GM19372 (cell line): ENCODE data around the gene ZSCAN5C.
"Not testable (repeated sequence)": the region's sequence is repeated elsewhere in the genome, so short reads cannot be mapped to it uniquely, and the experiment has no call there.

Experiments
- ATAC-seq: cut with Tn5 transposase; IDR thresholded peaks from one replicate; pipeline ENCODE4 v1.9.1; 2021; ENCODE audit warnings: mild to moderate bottlenecking, low read depth, moderate library complexity; ENCODE audit not compliant: unreplicated experiment

ZSCAN5C gene

DNA sequence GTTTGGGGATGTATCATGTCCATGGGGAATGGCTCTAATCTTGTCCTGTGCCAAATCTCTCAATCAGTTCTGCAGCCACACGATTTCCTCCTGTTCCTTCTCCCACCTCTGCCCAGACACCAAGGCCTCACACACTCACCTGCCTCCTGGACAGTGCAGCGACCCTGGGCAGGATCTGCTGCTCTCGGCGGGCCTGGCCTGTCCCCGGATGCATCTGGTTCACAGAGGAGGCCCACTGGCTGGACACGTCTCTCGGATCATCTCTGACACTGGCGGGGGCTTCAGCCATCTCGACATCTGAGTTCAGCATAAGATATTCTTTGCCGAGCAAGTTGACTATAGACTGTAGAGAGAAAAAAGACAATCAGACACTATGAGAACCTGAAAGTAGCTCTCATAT is 10.4 kb upstream of the ZSCAN5C start:
- ATAC-seq: no peak

DNA sequence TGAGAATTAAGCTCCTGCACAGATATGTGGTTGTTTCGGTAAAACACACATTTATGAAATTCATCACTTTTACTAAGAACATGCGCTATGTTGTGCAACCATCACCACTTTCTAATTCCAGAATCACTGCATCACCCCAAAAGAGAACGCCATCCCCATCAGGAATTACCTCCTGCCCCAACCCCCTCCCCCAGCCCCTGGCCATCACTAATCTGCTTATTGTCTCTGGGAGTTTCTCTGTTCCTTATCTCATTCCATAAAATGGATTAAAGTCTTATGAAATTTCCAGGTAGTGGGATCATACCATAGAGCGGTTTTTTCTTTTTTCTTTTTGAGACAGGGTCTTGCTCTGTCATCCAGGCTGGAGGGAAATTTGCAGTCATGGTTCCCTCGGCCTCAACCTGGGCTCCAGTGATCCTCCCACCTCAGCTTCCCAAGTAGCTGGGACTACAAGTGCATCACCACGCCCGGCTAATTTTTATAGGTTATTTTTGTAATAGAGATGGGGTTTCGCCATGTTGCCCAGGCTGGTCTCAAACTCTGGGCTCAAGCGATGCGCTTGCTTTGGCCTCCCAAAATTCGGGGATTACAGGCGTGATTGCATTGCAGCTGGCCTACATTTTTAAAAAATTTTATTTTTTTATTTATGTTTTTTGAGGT is 8.0 kb upstream of the ZSCAN5C start:
- ATAC-seq: no peak

DNA sequence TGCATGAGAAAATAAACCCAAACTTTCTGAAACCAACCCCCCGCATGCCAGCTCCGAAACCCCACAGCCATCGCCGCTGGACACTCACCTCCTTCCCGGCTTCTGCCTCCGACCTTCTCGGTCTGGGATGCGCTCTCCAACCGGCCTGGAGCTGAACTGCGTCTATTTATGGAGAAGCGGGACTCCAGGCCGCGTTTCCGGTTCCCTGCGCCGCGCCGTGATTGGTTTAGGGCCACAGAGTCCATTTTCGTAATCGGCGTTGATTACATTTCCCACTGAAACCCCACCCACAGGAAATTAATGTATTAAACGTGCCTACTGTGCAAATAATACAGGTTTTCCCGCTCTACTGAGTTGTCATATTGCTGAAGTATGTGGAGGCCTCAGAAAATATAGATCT is 4.4 kb upstream of the ZSCAN5C start, which contains the start of gene ZSCAN5B:
Gene ZSCAN5B (minus strand): TSS at position 138 of the 400 bp plus-strand sequence. CDS start 4,731 bp downstream, outside the sequence.
- ATAC-seq: not testable (repeated sequence)

DNA sequence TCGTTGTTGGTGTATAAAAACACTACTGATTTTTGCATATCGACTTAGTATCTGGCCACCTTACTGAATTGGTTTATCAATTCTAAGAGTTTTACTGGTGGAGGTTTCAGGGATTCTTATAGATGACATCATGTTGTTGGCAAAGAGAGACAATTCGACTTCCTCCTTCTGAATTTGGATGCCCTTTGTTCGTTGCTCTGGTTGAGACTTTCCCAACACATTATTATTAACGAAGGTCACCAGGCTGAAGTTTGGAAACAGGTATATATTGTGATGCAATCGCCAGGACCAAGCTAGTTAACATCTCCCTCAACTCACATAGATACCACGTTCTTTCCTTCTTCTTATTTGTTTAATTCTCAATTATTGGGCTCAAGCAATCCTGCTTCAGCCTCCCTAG is 2.4 kb upstream of the ZSCAN5C start:
- no peak for ATAC-seq

DNA sequence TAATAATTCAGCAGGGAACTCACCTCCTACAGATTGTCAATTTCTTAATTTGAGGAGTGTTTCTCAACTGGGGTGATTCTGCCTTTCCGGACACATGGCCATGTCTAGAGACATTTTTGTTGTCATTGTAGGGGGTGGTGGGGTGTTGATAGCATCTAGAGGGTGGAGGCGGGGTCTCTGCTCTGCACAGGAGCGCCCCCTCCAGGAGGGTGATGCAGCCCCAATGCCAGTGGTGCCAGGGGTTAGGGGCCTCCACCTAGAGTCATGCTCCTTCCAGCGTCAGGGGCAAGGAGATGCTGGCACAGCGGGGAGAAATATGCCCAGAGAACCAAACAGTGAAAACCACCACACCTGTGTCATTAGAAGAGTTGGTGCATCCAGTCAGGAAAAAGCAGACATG is 5.5 kb downstream of the ZSCAN5C start:
- not testable (repeated sequence) for ATAC-seq

DNA sequence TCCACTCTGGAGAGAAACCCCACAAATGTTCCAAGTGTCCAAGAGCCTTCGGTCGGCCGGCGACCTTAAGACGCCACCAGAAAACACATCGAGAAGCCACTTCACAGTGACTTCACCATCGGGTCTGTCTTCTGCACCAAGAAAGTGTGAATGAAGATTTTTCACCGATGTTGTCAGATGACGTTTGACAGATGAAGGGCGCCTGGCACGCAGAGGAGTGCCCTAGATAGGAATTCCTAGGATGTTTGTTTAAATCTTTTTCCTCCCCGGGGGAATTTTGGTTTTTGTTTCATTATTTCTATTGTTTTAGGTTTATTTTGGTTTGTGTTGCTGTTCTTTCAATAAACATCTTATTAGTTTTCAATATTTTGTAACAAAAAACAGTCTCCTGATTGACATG is 7.0 kb downstream of the ZSCAN5C start:
- no peak for ATAC-seq

DNA sequence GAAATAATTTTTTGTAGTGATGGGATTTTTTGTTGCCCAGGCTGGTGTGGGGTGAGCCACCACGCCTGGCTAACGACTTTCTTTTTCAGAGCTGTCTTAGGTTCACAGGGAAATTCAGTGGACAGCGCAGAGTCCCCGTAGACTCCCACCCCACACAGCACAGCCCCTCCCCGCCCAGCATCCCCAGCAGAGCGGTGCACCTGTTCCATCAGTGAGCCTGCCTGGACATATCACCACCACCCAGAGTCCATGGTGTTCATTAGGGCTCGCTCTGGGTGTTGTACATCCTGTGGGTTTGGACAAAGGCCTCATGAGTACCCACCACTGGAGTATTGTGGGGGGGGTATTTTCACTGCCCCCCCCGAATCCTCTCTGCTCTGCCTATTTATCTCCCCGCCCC is 8.0 kb downstream of the ZSCAN5C start:
- ATAC-seq: not testable (repeated sequence)

DNA sequence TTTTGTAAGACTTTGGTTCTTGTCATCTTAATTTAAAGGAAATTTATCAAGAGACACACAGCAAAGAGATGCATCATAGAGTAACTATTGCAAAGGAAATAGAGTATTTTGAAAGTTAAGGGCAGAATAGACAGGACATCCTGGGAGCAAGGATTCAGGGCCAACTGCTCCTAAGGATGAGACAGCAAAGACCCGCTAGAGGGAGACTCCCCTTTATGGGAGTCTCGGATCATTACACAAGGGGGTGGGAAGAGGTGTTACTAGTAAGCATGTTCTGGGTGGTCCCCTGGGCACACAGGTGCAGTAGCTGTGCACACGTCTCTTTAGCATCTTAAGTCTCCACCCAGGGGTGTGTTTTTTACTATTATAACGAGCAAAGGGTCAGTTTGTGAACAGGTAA is 9.6 kb downstream of the ZSCAN5C start:
- ATAC-seq: no peak

DNA sequence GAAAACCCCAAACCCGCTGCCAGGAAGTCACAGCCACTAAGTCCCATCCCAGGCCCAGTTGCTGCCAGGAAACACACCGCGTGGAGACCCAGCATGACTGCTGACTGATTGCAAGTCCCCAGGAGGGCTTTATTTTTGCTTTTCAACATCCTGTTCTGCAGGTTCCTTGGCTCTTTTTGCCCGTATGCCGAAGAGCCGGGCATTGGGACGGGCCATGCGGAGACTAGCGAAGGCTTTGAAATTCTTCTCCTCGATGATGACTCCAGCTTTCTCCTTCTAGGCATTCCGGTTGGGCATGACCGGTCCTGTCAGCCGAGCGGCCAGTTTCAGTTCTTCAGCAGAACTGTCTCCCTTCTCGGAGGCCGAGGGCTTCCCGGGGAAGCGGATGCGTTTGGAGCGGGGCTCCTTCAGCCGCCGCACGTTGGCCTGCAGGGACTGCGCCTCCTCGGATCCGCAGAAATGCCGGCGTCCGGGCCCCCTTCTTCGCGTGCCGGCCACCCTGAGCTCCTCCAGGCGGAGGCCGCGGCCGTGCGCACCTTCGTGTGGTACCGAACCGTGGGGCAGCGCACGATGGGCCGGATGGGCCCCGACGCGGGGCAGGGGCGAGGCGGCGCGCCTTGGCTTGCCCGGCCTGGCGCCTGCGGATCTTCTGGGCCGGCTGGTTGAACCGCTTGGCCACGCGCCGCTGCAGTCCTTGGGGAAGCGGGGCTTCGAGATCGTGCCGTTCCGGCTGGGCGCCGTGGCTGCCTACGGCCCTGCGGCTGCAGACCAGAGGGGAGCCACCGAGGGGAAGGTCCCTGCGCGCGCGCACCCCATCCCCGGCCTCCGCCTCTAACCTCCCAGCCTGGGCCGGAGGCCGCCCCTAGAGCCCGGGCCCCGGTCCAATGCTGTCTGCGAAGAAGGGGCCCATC is 15.2 kb downstream of the ZSCAN5C start:
- no peak for ATAC-seq

DNA sequence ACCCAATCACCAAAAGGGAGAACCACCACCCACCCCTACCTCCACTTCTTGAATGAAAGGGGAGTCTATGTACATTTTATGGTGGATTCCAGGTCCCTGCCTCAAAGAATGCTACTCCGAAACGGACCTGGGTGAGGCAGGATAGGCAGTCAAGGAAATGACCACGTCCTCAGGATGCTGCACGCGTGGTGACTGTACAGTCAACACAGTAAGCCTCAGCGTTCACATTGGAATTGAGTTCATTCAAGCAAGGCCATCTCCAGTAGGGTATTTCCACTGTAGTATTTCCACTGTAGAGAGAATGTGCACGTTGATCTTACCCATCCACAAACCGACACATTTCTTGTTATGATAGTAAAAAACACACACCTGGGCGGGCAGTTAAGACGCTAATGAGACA is 16.9 kb downstream of the ZSCAN5C start:
- ATAC-seq: no peak

DNA sequence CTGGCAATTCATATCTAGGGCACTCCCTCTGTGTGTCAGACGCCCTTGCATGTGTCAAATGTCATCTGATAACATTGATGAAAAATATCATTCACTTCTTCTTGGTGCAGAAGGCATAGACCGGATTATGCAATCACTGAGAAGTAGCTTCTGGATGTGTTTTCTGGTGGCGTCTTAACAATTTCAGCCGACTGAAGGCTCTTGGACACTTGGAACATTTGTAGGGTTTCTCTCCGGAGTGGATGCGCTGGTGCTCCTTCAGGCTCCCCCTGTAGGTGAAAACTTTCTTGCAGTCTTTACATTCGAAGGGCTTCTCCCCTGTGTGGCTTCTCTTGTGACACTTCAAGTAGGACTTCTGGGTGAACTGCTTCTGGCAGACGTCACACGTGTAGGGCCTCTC is 19.4 kb downstream of the ZSCAN5C start:
- ATAC-seq: not testable (repeated sequence)

DNA sequence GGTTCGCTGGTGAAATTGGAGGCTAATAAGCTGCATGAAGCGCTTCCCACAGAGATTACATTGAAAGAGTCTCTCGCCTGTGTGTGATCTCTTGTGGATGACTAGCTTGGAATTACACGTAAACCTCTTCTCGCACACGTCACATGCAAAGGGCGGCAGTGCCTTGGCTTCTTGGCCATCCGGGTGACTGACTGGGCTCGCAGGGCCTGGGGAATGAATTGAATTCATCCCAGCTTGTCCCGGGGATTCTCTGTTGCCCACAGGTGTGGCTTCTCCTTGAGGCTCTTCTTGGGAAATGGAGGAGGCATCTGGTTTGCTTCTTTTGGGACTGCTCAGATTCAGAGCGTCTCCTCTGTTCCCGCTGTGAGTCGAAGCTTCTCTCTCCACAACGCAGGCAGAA is 19.8 kb downstream of the ZSCAN5C start:
- ATAC-seq: no peak

DNA sequence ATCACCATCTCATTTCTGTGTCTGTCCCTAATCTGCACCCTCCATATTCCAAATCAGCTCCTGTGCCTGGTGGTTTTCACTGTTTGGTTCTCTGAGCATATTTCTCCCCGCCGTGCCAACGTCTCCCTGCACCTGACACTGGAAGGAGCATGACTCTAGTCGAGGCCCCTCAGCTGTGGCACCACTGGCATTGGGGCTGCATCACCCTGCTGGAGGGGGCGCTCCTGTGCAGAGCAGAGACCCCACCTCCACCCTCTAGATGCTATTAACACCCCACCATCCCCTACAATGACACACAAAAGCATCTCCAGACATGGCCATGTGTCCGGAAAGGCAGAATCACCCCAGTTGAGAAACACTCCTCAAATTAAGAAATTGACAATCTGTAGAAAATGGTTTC is 20.8 kb downstream of the ZSCAN5C start:
- no peak for ATAC-seq

DNA sequence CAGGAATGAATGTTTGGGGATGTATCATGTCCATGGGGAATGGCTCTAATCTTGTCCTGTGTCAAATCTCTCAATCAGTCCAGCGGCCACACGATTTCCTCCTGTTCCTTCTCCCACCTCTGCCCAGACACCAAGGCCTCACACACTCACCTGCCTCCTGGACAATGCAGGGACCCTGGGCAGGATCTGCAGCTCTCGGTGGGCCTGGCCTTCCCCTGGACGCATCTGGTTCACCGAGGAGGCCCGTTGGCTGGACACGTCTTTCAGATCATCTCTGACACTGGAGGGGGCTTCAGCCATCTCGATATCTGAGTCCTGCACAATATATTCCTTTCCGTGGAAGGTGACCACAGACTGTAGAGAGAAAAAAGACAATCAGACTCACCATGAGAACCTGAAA is 21.4 kb downstream of the ZSCAN5C start:
- ATAC-seq: no peak

DNA sequence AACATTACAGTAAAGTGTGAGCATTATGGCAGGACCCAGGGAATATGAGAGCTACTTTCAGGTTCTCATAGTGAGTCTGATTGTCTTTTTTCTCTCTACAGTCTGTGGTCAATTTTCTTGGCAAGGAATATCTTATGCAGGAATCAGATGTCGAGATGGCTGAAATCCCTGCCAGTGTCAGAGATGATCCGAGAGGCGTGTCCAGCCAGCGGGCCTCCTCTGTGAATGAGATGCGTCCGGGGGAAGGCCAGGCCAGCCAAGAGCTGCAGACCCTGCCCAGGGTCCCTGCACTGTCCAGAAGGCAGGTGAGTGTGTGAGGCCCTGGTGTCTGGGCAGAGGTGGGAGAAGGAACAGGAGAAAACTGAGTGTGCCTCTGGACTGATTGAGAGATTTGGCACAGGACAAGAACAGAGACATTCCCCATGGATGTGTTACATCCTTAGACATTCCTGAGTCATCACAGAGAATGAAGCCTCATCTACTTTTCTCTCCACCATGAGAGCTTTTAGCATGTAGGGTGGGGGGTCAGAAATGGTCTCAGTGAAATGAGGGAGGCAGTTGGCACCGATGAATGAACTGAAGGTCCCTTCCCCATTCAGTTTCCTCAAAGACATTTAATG is 43.2 kb downstream of the ZSCAN5C start:
- no peak for ATAC-seq

DNA sequence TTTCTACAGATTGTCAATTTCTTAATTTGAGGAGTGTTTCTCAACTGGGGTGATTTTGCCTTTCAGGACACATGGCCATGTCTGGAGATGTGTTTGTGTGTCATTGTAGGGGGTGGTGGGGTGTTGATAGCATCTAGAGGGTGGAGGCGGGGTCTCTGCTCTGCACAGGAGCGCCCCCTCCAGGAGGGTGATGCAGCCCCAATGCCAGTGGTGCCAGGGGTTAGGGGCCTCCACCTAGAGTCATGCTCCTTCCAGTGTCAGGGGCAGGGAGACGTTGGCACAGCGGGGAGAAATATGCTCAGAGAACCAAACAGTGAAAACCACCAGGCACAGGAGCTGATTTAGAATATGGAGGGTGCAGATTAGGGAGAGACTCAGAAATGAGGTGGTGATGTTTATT is 43.7 kb downstream of the ZSCAN5C start:
- not testable (repeated sequence) for ATAC-seq

DNA sequence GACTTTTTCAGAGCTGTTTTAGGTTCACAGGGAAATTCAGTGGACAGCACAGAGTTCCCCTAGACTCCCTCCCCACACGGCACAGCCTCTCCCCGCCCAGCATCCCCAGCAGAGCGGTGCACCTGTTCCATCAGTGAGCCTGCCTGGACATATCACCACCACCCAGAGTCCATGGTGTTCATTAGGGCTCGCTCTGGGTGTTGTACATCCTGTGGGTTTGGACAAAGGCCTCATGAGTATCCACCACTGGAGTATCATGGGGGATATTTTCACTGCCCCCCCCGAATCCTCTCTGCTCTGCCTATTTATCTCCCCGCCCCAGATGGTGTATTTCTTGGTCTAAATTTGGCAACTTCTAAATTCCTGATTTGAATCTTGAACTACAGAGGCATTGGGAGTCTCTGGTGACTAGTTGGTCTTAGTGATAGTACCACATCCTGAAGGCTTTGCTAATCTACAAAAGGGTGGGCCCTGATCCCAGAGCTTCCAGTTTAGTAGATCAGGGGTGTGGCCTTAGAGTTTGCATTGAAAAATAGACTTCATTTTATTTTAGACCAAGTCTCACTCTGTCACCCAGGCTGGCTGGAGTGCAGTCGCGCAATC is 46.8 kb downstream of the ZSCAN5C start:
- not testable (repeated sequence) for ATAC-seq

DNA sequence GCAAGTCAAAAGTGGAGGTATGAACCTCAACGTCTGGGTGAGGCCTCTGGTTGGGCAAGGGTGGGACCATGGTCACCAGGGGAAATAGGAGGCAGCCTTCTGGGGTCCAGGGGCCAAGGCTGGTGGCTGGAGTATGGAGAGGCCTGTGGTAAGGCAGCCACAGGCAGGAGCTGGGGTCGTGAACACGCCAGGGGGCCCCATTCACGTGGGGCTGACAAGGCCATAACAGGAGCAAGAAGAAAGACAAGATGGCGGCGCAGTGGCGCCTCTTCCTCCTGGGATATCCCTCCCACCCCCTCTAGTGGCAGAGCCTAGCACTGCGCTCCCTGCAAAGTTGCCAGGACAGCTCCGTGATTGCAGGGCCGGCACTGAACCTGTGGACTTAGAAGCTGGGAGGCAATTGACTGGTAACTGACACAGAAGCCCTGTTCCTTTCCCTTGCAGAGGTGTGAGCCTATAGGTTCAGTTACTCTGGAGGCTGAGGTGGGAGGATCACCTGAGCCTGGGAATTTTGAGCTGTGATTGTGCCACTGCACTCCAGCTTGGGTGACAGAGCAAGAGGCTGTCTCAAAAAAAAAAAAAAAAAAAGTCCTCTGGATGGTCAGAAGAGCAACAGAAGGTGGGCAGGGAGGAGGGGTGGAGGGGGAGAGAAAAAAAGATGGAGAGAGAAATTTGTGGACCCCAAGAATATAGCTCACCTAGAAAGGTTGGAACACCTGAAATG is 50.8 kb downstream of the ZSCAN5C start:
- ATAC-seq: no peak

DNA sequence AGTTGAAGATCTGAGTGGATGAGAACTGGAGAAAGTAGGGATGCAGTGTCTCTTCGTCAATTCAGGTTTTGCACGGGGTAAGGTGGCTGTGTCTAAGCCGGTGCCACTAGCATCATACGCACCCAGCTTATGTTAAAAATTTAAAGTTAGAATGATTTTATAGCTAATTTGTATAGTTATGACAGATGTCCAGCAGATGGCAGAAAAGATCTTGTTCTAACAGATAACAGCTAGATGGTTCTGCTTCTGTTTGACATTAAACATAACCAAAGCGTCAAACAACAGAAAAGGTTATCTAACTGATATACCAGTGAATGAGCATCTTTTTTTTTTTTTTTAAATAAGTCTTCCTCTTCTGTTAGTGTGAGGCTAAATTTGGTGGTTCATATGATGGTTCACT is 51.7 kb downstream of the ZSCAN5C start:
- no peak for ATAC-seq

DNA sequence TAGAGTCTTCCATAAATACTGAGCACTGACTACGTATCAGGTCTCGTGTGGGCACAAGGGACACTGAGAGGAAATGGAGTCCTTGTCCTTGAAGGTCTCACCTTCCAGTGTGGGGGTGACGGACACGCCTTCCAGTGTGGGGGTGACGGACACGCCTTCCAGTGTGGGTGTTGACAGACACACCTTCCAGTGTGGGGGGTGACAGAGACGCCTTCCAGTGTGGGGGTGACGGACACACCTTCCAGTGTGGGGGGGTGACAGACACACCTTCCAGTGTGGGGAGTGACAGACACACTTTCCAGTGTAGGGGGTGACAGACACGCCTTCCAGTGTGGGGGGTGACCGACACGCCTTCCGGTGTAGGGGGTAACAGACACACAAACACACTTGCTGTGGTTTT is 56.2 kb downstream of the ZSCAN5C start:
- ATAC-seq: no peak
